ENCODE data around the gene HTR3D.

The HTR3D gene

DNA sequence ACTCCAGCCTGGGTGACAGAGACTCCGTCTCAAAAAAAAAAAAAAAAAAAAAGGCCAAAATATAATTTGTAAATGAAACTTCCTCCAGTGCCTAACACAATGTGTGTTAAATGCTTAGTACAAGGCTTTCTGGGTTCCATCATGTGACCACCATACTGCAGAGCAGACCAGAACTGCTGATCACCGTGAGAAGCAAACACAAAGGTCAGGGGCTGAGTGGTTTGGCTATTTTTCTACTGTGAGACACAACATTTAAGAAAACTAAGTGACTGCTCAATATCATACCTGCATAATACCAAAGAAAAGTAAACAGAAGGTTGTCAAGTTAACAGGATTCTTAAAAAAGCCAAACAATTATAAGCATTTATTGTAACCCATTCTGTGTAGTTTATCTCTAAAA lies 27.1 kb upstream of the HTR3D start:
- POLR2A ChIA-PET = no interaction called here
- peaks cover 3 to 21% of the 10 kb centered on the region in 2 experiments; a peak in 2 of 3 replicates for H3K36me3 ChIP-seq (ENCODE audit: control insufficient read depth in 2 of 2, insufficient read depth in 1 of 2, low read length in 2 of 2)
- CTCF ChIA-PET = interaction anchor here (1.6 kb wide), 1 partner anchor 11 kb away, joined by 4 read pairs; no protein-coding TSS in a partner anchor
- no peak for TF ChIP-seq ZBTB20 (tag by site-specific recombination; IDR thresholded peaks at IDR 0.05)
- TF ChIP-seq, protein P1, sequence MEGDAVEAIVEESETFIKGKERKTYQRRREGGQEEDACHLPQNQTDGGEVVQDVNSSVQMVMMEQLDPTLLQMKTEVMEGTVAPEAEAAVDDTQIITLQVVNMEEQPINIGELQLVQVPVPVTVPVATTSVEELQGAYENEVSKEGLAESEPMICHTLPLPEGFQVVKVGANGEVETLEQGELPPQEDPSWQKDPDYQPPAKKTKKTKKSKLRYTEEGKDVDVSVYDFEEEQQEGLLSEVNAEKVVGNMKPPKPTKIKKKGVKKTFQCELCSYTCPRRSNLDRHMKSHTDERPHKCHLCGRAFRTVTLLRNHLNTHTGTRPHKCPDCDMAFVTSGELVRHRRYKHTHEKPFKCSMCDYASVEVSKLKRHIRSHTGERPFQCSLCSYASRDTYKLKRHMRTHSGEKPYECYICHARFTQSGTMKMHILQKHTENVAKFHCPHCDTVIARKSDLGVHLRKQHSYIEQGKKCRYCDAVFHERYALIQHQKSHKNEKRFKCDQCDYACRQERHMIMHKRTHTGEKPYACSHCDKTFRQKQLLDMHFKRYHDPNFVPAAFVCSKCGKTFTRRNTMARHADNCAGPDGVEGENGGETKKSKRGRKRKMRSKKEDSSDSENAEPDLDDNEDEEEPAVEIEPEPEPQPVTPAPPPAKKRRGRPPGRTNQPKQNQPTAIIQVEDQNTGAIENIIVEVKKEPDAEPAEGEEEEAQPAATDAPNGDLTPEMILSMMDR (tag by site-specific recombination; IDR thresholded peaks at IDR 0.05) = no peak
- TF ChIP-seq ZNF530 (tag by site-specific recombination; IDR thresholded peaks at IDR 0.05; ENCODE audit: low read depth) = no peak
- no peak for TF ChIP-seq ZNF416 (tag by site-specific recombination; IDR thresholded peaks at IDR 0.05)
- TF ChIP-seq, protein P2, sequence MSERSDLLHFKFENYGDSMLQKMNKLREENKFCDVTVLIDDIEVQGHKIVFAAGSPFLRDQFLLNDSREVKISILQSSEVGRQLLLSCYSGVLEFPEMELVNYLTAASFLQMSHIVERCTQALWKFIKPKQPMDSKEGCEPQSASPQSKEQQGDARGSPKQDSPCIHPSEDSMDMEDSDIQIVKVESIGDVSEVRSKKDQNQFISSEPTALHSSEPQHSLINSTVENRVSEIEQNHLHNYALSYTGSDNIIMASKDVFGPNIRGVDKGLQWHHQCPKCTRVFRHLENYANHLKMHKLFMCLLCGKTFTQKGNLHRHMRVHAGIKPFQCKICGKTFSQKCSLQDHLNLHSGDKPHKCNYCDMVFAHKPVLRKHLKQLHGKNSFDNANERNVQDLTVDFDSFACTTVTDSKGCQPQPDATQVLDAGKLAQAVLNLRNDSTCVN (tag by site-specific recombination; optimal IDR thresholded peaks at IDR 0.05) = no peak
- TF ChIP-seq ZNF558 (tag by site-specific recombination; IDR thresholded peaks at IDR 0.05) = no peak
- no peak for TF ChIP-seq ZNF791 (tag by site-specific recombination; IDR thresholded peaks at IDR 0.05)
- TF ChIP-seq, protein P3, sequence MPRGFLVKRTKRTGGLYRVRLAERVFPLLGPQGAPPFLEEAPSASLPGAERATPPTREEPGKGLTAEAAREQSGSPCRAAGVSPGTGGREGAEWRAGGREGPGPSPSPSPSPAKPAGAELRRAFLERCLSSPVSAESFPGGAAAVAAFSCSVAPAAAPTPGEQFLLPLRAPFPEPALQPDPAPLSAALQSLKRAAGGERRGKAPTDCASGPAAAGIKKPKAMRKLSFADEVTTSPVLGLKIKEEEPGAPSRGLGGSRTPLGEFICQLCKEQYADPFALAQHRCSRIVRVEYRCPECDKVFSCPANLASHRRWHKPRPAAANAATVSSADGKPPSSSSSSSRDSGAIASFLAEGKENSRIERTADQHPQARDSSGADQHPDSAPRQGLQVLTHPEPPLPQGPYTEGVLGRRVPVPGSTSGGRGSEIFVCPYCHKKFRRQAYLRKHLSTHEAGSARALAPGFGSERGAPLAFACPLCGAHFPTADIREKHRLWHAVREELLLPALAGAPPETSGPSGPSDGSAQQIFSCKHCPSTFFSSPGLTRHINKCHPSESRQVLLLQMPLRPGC (tag by site-specific recombination; IDR thresholded peaks at IDR 0.05) = no peak
- TF ChIP-seq, protein P4, sequence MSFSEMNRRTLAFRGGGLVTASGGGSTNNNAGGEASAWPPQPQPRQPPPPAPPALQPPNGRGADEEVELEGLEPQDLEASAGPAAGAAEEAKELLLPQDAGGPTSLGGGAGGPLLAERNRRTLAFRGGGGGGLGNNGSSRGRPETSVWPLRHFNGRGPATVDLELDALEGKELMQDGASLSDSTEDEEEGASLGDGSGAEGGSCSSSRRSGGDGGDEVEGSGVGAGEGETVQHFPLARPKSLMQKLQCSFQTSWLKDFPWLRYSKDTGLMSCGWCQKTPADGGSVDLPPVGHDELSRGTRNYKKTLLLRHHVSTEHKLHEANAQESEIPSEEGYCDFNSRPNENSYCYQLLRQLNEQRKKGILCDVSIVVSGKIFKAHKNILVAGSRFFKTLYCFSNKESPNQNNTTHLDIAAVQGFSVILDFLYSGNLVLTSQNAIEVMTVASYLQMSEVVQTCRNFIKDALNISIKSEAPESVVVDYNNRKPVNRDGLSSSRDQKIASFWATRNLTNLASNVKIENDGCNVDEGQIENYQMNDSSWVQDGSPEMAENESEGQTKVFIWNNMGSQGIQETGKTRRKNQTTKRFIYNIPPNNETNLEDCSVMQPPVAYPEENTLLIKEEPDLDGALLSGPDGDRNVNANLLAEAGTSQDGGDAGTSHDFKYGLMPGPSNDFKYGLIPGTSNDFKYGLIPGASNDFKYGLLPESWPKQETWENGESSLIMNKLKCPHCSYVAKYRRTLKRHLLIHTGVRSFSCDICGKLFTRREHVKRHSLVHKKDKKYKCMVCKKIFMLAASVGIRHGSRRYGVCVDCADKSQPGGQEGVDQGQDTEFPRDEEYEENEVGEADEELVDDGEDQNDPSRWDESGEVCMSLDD (tag by site-specific recombination; IDR thresholded peaks at IDR 0.05) = no peak
- TF ChIP-seq ZNF561 (tag by site-specific recombination; IDR thresholded peaks at IDR 0.05; ENCODE audit: borderline replicate concordance) = no peak
- H3K4me3 ChIP-seq (ENCODE audit: low read depth, low read length) = no peak overlapping the region
- H3K27ac ChIP-seq (ENCODE audit: extremely low read depth, low read depth, low read length) = no peak overlapping the region
- H3K4me1 ChIP-seq (ENCODE audit: control insufficient read depth, insufficient read depth, low read length) = peaks cover 3% of the 10 kb centered on the region; the same call in 1 of the 2 replicates
- H3K9me3 ChIP-seq (ENCODE audit: control insufficient read depth, insufficient read depth, low read depth, low read length) = no peaks in the 10 kb centered on the region

DNA sequence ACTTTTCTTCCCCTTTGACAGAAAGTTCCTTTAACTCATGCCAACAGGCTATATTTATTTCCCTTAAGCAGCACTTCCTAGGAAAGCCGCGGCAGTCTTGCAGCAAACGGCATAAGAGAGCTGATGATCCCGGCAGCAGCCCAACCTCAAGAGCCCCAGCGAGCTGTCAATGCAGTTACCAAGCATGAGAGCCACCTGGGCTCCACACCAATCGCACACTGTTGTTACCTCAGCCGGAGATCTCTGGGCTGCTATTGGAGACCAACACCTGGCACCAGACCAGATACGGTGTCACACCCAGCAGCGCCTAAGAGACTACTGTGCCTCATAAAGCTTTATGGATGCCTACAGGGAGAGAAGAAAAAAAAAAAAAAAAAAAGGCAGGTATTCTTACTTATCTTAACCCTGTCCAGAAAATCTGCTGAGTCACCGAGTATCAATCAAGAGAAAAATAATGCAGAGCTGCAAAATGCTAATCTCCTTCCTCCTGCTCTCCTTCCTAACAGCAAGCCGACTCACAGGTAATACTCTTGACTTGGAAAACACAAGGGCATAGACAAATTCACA lies 25.5 kb upstream of the HTR3D start:
- Histone ChIP-seq H3K4me3 (ENCODE audit: low read depth, low read length) (no peak overlapping the region), H3K4me1 (ENCODE audit: control insufficient read depth, insufficient read depth, low read length) (peaks cover 3% of the 10 kb centered on the region; the same call in 1 of the 2 replicates), H3K9me3 (ENCODE audit: control insufficient read depth, insufficient read depth, low read depth, low read length) (no peaks in the 10 kb centered on the region), H3K36me3 (ENCODE audit: control insufficient read depth in 2 of 2, insufficient read depth in 1 of 2, low read length in 2 of 2) (peaks cover 3 to 28% of the 10 kb centered on the region in 2 experiments), H3K27ac (ENCODE audit: extremely low read depth, low read depth, low read length) (no peak overlapping the region; the same call in 1 of the 2 replicates)
- ChIA-PET CTCF (interaction anchor here (0.6 to 2.1 kb wide), 6 partner anchors 10 to 133 kb away, joined by 3 to 16 read pairs (median 4); partner anchors contain the start of gene EIF2B5), POLR2A (interaction anchor here (1.7 kb wide), 1 partner anchor 12 kb away, joined by 9 read pairs; the partner anchor contains the start of gene ABCC5)
- TF ChIP-seq ZXDB (tag by site-specific recombination; IDR thresholded peaks at IDR 0.05) (peak; percentile 53; the same call in 1 of the 2 replicates), ZNF2 (tag by site-specific recombination; IDR thresholded peaks at IDR 0.05) (peak; percentile 28; the same call in 1 of the 2 replicates), ZNF660 (tag by site-specific recombination; IDR thresholded peaks at IDR 0.05) (peak; percentile 29; the same call in 1 of the 2 replicates), ZNF223 (tag by site-specific recombination; IDR thresholded peaks at IDR 0.05) (no peak), TRIM28 (IDR thresholded peaks at IDR 0.05; ENCODE audit: borderline replicate concordance, low read length) (peak; percentile 40; the same call in 1 of the 2 replicates), GLIS1 (tag by site-specific recombination; IDR thresholded peaks at IDR 0.05) (peak; percentile 28; the same call in 1 of the 2 replicates), ZNF501 (tag by site-specific recombination; IDR thresholded peaks at IDR 0.05) (0 out of 2 replicates have a peak, but pooled peaks have one; percentile 44), SP2 (tag by site-specific recombination; IDR thresholded peaks at IDR 0.05) (peak; percentile 12; the same call in 1 of the 2 replicates), ZNF600 (tag by site-specific recombination; IDR thresholded peaks at IDR 0.05) (peak; percentile 51), ZNF366 (tag by site-specific recombination; conservative IDR thresholded peaks at IDR 0.05) (peak; percentile 61), HOXD13 (CRISPR knock-in tag; IDR thresholded peaks at IDR 0.05; ENCODE audit: borderline replicate concordance) (no peak), SCRT1 (tag by site-specific recombination; IDR thresholded peaks at IDR 0.05; ENCODE audit: borderline replicate concordance) (0 out of 2 replicates have a peak, but pooled peaks have one; percentile 8)
- TF ChIP-seq, protein P5, sequence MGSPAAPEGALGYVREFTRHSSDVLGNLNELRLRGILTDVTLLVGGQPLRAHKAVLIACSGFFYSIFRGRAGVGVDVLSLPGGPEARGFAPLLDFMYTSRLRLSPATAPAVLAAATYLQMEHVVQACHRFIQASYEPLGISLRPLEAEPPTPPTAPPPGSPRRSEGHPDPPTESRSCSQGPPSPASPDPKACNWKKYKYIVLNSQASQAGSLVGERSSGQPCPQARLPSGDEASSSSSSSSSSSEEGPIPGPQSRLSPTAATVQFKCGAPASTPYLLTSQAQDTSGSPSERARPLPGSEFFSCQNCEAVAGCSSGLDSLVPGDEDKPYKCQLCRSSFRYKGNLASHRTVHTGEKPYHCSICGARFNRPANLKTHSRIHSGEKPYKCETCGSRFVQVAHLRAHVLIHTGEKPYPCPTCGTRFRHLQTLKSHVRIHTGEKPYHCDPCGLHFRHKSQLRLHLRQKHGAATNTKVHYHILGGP (tag by site-specific recombination; IDR thresholded peaks at IDR 0.05) = no peak
- TF ChIP-seq, protein P6, sequence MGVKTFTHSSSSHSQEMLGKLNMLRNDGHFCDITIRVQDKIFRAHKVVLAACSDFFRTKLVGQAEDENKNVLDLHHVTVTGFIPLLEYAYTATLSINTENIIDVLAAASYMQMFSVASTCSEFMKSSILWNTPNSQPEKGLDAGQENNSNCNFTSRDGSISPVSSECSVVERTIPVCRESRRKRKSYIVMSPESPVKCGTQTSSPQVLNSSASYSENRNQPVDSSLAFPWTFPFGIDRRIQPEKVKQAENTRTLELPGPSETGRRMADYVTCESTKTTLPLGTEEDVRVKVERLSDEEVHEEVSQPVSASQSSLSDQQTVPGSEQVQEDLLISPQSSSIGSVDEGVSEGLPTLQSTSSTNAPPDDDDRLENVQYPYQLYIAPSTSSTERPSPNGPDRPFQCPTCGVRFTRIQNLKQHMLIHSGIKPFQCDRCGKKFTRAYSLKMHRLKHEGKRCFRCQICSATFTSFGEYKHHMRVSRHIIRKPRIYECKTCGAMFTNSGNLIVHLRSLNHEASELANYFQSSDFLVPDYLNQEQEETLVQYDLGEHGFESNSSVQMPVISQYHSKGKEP (tag by site-specific recombination; IDR thresholded peaks at IDR 0.05) = 0 out of 2 replicates have a peak, but pooled peaks have one; percentile 10

Data from HEK293 (cell line).